Measurements from ENCODE around the gene SAA2. TPM values are rescaled to one million over a fixed set of nuclear protein-coding genes. Genes with fewer than 3 reads are reported as not detected.

Gene SAA2
- total RNA-seq, 1 experiment from 2014 or later: 0.47 TPM

DNA sequence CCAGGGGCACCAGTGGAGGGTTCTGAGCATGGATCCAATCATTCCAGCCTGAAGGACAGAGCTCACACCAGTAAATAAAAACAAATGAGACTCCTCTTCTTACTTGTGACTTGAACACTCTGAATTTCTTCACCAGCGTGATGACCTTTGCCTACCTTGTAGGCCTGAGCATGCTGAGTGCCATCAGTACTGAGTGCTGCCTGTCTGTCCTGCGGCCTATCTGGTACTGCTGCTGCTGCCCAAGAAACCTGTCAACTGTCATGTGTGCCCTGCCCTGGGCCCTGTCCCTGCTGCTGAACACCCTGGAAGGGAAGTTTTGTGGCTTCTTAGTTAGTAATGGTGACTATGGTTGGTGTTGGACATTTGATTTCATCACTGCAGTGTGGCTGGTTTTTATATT, 51.9 kb downstream of the SAA2 start:
- no peak for DNase-seq (ENCODE audit: low read depth)

Other genes with a start within 250 kb of the SAA2 start
- 28.5 and 32.2 TPM in 2 replicates for gene SERGEF, start 235.6 kb downstream of the SAA2 start, total RNA-seq (2014; rRNA removed; shearing (Covaris generic))
- gene TPH1, start 202.4 kb downstream of the SAA2 start, total RNA-seq (2014; rRNA removed; shearing (Covaris generic)): 0.64 TPM in 1 of 2 replicates, not detected in the other
- 23.7 and 35.6 TPM in 2 replicates for gene SAAL1, start 142.6 kb downstream of the SAA2 start, total RNA-seq (2014; rRNA removed; shearing (Covaris generic))
- gene MRGPRX3, start 116.1 kb downstream of the SAA2 start, total RNA-seq (2014; rRNA removed; shearing (Covaris generic)): not detected in 2 replicates
- gene MRGPRX4, start 75.8 kb downstream of the SAA2 start, total RNA-seq (2014; rRNA removed; shearing (Covaris generic)): not detected in 2 replicates
- gene SAA4, start 11.9 kb downstream of the SAA2 start, total RNA-seq (2014; rRNA removed; shearing (Covaris generic)): not detected in 2 replicates
- 0.57 and 3.0 TPM in 2 replicates for gene SAA1, start 17.6 kb upstream of the SAA2 start, total RNA-seq (2014; rRNA removed; shearing (Covaris generic))
- 18.8 and 30.0 TPM in 2 replicates for gene HPS5, start 73.5 kb upstream of the SAA2 start, total RNA-seq (2014; rRNA removed; shearing (Covaris generic))
- gene GTF2H1, start 73.9 kb upstream of the SAA2 start, total RNA-seq (2014; rRNA removed; shearing (Covaris generic)): 56.0 and 75.4 TPM in 2 replicates
- 1,651 and 2,272 TPM in 2 replicates for gene LDHA, start 145.9 kb upstream of the SAA2 start, total RNA-seq (2014; rRNA removed; shearing (Covaris generic))
- gene LDHC, start 163.7 kb upstream of the SAA2 start, total RNA-seq (2014; rRNA removed; shearing (Covaris generic)): not detected in 2 replicates
- not detected in 2 replicates for gene LDHAL6A, start 207.2 kb upstream of the SAA2 start, total RNA-seq (2014; rRNA removed; shearing (Covaris generic))